Nephron progenitor cell (in vitro differentiated cells): ENCODE measurements around the gene CX3CL1.

Experiments
- DNase-seq: peaks from one replicate; pipeline ENCODE4 v3.0.0; 2021
- H3K27ac Mint-ChIP-seq: 2 replicates; pipeline ENCODE4 v1.8.0; 2021; ENCODE audit warnings: mild to moderate bottlenecking, moderate library complexity, mixed read lengths
- H3K27me3 Mint-ChIP-seq: 2 replicates; pipeline ENCODE4 v1.8.0; 2021; ENCODE audit warnings: mild to moderate bottlenecking, low read depth, mixed read lengths; ENCODE audit not compliant: poor library complexity
- H3K36me3 Mint-ChIP-seq: 2 replicates; pipeline ENCODE4 v1.8.0; 2021; ENCODE audit warnings: low read depth, mixed read lengths
- H3K4me1 Mint-ChIP-seq: 2 replicates; pipeline ENCODE4 v1.8.0; 2021; ENCODE audit warnings: mixed read lengths
- H3K4me3 Mint-ChIP-seq: 2 replicates; pipeline ENCODE4 v1.8.0; 2021; ENCODE audit warnings: mild to moderate bottlenecking, moderate library complexity, mixed read lengths
- H3K9me3 Mint-ChIP-seq: 2 replicates; pipeline ENCODE4 v1.8.0; 2021; ENCODE audit warnings: mild to moderate bottlenecking, moderate library complexity, mixed read lengths
- CTCF ChIP-seq: fragments of 200-600 bp; sonication (generic); IDR thresholded peaks from 2 replicates; pipeline ENCODE4 v1.5.0; 2021; ENCODE audit warnings: antibody characterized with exemption

Gene CX3CL1

GRCh38 chr16:57345666-57346204, 26.6 kb upstream of the CX3CL1 start:
- no peak overlapping the region for H3K4me3 Mint-ChIP-seq
- no peak for DNase-seq
- H3K27me3 Mint-ChIP-seq, result peaks cover 58% of the 10 kb centered on the region
- H3K27ac Mint-ChIP-seq, result no peak overlapping the region
- H3K9me3 Mint-ChIP-seq, result peaks cover 6% of the 10 kb centered on the region
- no peak for TF ChIP-seq CTCF
- H3K36me3 Mint-ChIP-seq, result no peaks in the 10 kb centered on the region
- peaks cover 6% of the 10 kb centered on the region for H3K4me1 Mint-ChIP-seq

GRCh38 chr16:57347858-57348257, 24.4 kb upstream of the CX3CL1 start:
- H3K27me3 Mint-ChIP-seq, result peaks cover 63% of the 10 kb centered on the region
- H3K4me3 Mint-ChIP-seq, result no peak overlapping the region
- H3K27ac Mint-ChIP-seq, result no peak overlapping the region
- no peak for TF ChIP-seq CTCF
- H3K36me3 Mint-ChIP-seq, result no peaks in the 10 kb centered on the region
- DNase-seq, result no peak
- H3K9me3 Mint-ChIP-seq, result peaks cover 6% of the 10 kb centered on the region
- H3K4me1 Mint-ChIP-seq, result no peaks in the 10 kb centered on the region

GRCh38 chr16:57348327-57348726, 24.0 kb upstream of the CX3CL1 start:
- no peaks in the 10 kb centered on the region for H3K36me3 Mint-ChIP-seq
- no peaks in the 10 kb centered on the region for H3K4me1 Mint-ChIP-seq
- DNase-seq, result no peak
- peaks cover 6% of the 10 kb centered on the region for H3K9me3 Mint-ChIP-seq
- H3K4me3 Mint-ChIP-seq, result no peak overlapping the region
- peaks cover 66% of the 10 kb centered on the region for H3K27me3 Mint-ChIP-seq
- TF ChIP-seq CTCF, result no peak
- H3K27ac Mint-ChIP-seq, result no peak overlapping the region

GRCh38 chr16:57349212-57350031, 22.9 kb upstream of the CX3CL1 start:
- Mint-ChIP-seq H3K27ac (no peak overlapping the region), H3K4me1 (no peaks in the 10 kb centered on the region), H3K9me3 (peaks cover 6% of the 10 kb centered on the region), H3K36me3 (no peaks in the 10 kb centered on the region), H3K27me3 (peaks cover 62% of the 10 kb centered on the region), H3K4me3 (no peak overlapping the region)
- DNase-seq, result no peak
- TF ChIP-seq CTCF, result no peak

GRCh38 chr16:57352636-57353047, 19.6 kb upstream of the CX3CL1 start:
- H3K27me3 Mint-ChIP-seq, result peaks cover 44% of the 10 kb centered on the region
- no peaks in the 10 kb centered on the region for H3K9me3 Mint-ChIP-seq
- no peaks in the 10 kb centered on the region for H3K36me3 Mint-ChIP-seq

More at GRCh38 chr16:57352636-57353047, 19.6 kb upstream of the CX3CL1 start:
- Mint-ChIP-seq H3K4me1 (no peaks in the 10 kb centered on the region), H3K27ac (no peak overlapping the region), H3K4me3 (no peak overlapping the region)
- DNase-seq, result no peak
- TF ChIP-seq CTCF, result no peak
